NCI-H146 treated with DMSO at 0.1 percent for 48 hours (cell line): ENCODE results near the gene DHPS.
"Not testable (repeated sequence)": the region's sequence is repeated elsewhere in the genome, so short reads cannot be mapped to it uniquely, and the experiment has no call there.

ENCODE experiments used
- DNase-seq: peaks from one replicate; lab custom pipeline; 2025; ENCODE audit not compliant: unreplicated experiment; lab: John Stamatoyannopoulos, UW

Gene DHPS

DNA sequence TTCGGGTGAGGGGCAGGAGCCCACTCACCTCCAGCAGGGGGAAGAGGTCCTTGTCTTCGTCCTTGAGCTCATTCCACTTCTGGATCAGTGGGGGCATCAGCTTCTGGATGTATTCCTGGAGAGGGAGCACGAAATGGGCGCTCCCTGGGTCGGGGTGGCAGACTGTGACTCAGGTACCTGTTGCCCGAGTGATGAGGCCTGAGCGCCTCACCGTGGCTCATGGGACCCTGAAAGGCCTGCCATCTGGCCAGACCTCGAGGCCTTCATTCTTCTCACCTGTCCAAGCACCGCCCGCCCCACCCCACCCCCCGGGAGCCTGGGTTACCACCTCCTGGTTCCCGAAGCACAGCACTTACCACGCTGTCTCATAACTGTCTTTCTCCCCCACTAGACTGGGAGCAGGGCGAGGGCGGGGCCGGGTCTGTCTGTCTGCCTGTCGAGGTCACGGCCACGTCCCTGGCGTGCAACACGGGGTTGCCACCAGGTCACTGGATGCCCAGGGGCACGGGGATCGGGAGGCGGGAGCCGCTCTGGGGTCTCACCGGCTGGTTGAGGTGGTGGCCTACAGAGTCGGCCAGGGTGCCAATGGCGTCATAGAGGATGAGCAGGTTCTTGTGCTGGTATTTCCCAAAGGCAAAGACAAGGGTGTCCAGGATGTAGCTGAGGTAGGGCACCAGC, 24.1 kb upstream of the DHPS start:
- DNase-seq = no peak

DNA sequence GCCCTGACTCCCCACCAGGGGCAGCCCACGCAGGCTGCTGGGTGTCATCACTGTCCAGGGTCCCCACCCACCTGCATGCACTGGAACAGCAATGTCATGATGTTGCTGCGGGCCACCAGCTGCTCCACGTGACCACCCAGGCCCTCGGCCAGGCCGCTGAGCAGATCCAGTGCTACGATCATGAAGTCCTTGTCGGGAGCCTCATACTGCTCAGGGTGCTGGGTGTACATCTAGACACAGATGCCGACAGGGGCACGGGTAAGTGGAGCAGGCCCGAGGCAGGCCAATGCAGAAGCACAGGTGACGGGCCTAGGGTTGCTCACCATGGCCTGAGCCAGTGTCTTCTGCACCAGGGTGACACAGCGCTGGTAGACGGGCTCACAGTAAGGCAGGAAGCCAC, 23.5 kb upstream of the DHPS start:
- DNase-seq = no peak

DNA sequence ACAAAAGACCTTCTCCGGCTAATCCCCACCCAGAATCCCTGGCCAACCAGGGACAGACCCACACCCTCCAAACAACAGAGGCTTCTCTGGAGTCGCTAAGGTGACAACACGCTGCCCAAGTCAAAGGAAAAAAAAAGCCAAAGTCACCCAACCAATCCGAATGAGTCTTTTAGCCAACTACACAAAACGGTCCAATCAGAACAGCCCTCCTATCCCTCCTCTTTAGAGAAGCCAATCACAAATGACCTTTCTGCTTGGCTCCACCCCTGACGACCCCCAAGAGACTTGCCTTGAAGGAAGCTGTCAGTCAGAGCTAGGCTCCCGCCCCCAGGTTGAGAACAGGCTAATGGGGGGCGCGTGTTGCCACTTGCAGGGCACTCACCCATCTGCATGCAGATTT, 21.4 kb upstream of the DHPS start:
- no peak for DNase-seq

DNA sequence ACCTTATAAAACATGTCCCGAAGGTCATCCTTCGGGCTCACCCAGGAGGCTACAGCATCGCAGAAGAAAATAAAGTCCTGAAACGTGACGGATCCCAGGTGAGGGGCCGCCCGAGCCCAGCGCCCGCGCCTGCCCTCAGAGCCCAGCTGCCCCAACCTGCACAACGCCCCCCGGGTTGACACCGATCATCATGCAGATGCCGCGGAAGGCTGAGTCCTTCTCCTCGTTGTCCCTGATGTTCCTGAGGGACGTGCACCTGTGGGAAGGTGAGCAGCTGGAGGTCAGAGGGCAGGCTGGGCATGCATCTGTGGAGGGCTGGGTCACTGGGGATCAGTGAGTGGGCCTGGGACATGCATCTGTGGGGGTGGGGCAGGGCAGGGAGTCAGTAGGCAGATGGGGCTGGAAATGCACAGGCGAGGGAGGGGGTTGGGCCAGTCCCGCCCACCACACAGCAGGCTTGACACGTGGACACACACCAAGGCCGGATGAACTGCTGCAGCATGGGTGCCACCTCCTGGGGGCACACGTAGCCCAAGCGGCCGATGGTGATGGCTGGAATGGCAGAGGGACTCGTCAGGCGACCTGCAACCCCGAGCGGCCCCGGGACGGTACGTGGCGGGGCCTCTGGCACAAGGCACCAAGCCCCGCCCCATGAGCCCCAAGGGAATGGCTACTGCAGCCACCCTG, 20.1 kb upstream of the DHPS start:
- DNase-seq = no peak

DNA sequence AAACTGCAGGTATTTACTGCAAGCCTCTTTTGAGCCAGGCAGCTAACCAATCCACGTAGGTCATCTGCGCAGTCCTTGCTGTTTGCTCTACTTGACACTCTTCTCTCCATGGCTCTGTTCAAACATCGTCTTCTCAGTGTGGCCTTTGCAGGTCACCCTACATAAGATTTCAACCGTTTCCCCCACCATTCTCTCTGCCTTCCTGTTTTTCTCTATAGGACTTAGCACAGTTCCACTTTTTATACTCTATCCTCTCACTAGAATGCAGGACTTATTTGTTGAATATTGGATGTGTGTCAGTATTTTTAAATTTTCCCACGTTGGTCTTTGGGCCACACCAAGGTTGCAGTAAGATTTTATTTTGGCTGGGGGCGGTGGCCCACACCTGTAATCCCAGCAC, 16.5 kb upstream of the DHPS start:
- no peak for DNase-seq

DNA sequence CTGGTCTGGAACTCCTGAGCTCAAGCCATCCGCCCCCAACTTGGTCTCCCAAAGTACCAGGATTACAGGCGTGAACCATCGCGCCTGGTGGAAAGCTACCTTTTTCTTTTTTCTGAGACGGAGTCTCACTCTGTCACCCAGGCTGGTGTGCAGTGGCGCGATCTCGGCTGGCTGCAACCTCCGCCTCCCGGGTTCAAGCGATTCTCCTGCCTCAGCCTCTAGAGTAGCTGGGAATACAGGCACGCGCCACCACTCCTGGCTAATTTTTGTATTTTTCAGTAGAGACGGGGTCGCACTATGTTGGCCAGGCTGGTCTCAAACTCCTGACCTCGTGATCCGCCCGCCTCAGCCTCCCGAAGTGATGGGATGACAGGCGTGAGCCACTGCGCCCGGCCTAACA, 15.7 kb upstream of the DHPS start:
- DNase-seq = not testable (repeated sequence)

DNA sequence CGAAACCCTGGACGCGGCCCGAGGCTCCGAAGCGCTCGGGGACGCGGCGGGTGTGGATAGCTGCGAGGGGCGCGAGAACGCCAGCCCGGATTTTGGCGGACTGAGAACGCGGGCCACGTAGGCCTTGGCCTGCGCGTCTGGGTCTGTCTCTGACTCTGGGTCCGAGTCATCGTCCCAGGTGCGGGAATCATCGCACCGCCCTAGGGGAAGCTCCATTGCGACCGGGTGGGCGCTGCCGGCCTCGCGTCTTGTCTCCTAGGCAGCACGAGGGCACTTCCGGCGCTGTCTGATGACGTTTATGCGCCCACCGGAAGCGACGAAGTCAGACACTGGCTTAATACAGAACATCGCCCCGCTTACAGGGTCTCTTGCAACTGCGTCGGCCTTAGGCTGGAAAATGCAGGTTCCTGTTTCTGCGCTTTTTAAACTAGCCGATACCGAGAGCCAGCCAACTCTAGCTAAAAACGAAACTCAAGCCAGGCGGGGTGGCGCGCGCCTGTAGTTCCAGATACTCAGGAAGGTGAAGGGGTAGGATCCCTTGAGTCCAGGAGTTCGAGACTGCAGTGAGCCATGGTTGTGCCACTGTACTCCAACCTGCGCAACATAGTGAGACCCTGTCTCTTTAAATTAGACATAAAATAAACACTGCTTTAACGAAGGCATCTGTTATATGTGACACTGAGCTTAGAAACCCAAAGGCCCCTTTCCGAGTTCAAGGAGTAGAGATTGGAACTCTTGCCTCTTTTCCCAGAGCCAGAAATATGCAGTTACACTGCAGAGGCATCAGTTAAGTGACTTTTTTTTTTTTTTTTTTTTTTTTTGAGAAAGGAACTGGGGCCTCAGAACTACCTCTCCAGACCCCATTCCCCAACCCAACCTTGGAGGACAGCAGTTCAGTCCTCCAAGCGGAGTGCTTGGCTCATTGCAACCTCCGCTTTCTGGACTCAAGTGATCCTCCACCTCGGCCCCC, 15.0 kb upstream of the DHPS start, which contains the start of gene FBXW9:
Gene FBXW9, minus strand, starts transcription at position 266 of the 970 bp plus-strand sequence. Its CDS starts 50 bp downstream, at position 216.
- DNase-seq = peak; percentile 91

DNA sequence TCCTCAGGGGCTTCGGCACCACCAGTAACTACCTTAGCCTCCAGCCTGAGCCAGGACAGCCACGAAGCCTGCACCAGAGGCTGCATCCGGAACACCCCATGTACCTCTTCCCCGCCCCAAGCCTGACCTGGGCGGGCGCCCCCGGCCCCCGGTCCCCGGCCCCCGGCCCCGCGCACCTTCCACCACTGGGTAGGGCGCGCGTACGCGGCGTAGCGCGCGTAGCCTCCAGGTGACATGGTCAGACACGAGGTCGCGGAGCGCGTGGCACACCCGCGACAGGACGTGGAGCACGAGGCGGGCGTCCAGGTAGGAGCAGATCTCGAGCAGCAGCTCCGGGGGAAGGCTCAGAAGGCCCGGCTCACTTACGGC, 14.3 kb upstream of the DHPS start:
- DNase-seq = no peak

DNA sequence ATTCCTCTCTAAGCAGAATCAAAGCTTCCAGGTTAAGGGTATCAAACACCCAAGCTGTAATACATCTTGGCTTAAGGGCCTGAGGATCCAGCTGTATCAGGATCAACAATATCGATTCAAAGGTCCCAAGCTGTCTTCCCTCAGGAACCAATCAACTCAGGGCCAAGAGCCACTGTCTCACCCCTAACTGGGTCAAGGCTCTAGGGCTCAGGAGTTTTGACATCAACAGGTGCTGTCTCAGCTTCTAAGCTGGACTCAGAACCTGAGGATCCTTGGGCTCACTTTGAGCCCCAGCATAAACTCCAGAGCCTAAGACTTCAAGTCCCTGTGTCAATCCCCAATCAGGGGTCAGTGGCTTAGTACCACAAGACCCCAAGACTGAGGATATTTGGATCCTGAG, 13.8 kb upstream of the DHPS start:
- no peak for DNase-seq

DNA sequence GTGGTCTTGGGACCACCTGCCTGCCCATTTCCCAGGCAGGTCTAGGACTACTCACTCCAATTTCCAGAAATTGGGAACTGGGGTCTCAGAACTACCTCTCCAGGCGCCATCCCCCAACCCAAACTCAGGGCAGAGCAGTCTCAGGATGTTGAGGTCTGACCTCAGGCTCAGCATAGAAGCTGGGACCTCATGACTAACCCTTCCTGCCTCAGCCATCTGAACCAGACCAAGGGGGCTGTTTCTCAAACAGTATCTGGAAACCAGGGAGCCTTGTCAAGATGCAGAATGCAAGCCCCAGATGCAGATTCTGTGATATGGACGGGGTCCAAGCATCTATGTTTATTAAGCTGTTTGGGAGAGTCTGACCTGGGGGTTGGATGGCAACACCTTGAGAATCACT, 13.4 kb upstream of the DHPS start:
- DNase-seq = no peak

DNA sequence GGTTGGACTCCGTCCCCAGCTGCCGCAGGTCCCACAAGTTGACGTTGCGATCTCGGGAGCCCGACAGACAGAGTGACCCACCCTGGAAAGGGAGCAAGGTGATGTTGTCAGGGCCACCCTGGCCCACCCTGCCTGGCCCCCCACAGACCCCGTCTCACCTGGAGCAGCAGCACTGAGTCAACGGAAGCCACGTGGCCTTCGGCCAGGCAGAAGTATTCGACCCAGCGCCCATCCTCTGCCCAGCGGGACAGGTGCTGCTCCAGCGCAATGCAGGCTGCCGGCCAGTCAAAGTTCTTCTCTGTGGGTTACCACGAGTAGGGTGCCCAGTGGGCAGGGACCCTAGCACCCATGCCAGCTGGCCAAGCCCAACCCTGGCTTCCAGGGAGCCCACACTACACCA, 13.0 kb upstream of the DHPS start:
- DNase-seq = no peak

DNA sequence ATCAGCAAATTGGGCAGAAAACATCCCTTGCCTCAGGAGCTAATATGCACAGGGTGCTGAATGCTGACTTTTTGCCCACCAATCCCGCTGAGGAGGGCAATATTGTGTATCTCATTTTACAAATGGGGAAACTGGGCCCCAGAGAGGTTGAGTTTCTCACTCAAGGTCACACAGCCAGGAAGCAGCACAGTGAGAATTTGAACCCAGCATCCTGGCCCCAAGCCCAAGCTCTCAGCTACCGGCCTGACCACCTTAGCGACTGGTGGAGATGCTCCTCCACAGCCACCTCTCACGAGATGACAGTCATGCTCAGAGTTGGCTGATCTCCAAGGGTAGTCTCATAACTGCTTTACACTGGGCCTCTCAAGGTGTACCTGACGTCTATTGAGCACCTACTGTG, 11.3 kb upstream of the DHPS start:
- DNase-seq = no peak

DNA sequence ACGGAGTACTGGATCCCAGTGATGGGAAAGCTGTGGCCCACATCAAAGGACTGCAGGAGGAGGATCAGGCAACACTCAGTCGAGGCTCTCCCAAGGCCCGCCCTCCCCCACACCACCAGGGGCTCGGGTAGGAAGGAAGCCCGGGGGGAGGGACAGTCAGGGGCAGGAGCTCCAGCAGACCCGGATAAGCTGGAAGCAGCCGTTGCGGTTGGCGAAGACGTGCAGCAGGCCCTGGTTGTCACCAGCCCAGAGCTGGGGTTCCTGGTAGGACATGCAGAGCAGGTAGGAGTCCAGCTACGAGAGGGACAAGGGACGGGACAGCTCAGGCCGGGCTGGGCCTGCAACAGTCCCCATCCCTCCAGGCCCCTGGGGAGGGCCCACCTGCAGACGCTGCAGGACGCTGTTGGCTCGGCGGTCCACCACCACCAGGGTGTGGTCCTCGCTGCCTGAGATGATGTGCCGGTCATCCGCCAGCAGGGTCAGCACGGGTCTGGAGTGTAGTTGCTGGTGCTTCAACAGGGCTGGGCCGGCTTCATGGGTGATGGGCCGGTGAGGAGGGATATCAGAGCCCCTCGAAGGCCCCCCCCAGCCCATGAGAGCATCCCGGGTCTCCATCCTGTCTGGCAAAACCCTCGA, 8.0 kb upstream of the DHPS start:
- no peak for DNase-seq

DNA sequence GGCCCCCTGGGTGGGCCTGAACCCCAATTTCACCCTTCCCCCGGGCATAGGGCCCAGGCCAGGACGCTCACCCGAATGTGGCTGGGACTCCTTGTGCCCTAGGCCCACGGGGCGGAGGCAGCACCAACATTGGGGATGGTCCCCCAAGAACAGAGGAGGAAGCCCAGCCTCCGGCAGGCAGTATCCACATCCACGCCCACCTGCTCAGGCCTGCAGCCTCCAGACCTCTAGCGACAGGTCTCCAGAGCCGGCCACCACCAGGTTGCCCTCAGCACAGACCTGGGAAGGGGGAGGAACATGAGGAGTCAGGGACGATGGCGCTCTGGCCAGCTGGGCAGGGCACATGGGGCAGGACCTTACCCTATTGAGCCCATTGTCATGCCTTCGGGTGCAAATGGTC, 7.3 kb upstream of the DHPS start:
- no peak for DNase-seq

DNA sequence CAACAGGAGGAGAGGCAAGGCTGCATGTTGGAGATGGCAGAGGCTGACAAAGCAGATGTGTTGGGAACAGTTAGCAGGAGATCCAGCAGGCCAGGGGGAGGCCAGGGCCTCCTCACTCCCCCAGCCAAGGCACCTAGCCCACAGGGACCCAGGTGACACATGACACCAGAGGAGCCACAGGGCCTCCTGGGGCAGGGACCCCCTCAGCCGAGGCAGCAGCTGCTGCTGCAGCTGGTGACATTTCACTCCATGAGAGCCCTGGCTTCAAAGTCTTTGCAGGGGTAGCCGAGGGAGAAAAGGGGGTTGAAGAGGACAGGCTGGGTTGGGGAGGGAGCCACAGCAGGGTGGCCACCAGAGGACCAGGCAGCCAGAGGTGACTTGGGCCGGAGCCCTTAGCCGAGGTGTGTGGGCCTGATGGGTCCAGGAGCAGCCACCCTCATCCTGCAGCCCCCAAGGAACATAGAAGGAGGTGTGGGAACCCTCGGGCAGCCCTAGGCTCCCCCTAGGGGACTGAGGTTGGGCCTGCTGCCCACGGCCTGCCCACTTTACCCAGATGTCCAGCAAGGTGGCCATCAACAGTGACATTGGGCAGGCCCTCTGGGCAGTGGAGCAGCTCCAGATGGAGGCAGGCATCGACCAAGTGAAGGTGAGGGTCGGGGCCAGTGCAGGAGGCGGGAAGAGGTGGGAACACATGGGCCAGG, 6.0 kb upstream of the DHPS start, which contains the start of gene GNG14:
Gene GNG14, plus strand, starts transcription at position 503 of the 701 bp plus-strand sequence. Its CDS starts 51 bp downstream, at position 554.
- DNase-seq = no peak

DNA sequence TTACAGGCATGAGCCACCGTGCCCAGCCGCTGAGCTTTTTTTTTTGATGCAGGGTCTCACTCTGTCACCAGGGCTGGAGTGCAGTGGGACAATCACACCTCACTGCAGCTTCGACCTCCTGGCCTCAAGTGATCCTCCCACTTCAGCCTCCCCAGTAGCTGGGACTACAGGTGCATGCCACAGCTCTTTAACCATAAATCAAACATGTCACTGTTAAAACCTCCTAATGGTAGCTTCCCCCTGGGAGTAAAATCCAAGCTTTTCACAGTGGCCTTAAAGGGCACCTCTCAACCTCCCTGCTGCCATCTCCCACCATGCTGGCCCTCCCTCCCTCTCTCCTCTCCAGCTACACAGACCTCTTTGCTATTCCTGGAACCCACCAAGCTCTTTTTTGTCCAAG, 4.2 kb upstream of the DHPS start:
- DNase-seq = no peak

DNA sequence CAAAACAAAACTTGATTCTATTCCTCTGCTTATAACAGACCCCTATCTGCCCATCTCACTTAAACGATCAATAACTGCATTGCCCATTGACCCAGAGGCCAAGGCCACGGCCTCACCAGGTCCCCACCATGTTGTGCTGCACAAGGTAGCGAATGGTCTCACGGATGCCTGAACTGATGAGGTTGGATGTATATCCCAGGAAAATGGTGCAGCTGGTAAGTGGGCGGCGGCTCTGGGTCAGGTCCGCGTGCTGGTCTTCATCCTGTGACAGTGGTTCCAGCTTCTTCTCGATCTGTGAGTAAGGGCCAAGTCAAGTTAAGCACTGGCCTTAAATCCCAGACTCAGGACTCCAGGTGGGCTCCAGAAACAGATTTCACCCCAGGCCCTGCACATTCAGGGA, 1.6 kb downstream of the DHPS start:
- DNase-seq = no peak

DNA sequence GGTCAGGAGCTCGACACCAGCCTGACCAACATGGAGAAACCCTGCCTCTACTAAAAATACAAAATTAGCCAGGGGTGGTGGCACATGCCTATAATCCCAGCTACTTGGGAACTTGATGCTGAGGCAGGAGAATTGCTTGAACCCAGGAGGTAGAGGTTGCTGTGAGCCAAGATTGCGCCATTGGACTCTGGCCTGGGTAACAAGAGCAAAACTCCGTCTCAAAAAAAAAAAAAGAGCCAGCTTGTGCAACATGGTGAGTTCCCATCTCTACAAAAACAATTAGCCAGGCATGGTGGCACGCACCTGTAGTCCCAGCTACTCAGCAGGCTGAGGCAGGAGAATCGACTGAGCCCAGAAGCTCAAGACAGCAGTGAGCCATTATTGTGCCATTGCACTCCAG, 3.6 kb downstream of the DHPS start:
- not testable (repeated sequence) for DNase-seq

DNA sequence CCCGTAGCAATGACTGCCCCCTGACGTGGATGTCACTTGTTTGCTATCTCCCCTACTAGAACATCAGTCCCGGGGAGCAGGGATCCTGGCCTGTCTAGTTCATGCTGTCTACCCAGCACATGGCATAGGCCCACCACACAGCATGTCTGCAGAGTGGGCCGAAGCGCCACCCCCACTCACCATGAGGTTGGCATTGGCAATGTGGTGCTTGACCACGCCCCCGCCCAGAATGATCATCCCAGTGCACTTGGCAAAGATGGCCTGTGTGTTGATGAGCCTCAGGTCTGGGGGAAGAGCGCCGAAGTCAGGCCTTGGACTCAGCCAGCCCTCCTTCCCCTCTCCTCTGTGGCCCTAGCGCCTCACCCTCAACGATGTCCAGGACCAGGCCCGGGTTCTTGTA, 4.8 kb downstream of the DHPS start:
- no peak for DNase-seq

DNA sequence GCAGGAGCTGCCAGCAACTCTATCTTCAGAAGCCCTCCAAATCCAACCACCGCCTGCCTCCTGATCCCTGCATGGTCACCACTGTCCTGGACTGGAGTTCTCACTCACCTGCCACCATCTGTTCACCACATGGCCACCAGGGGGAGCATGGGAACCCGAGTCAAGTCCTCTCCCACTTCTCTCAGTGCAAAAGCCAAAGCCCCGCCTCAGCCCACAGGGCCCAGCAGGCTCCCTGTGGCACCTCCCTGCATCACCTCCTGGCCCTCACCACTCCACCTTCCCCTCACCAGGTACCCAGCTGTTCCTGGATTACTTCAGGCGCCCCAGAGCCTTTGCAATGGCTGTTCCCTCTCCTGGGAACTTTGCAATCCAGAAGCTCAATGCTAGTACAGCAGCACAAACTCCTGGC, 5.3 kb downstream of the DHPS start:
- DNase-seq = peak; percentile 69

DNA sequence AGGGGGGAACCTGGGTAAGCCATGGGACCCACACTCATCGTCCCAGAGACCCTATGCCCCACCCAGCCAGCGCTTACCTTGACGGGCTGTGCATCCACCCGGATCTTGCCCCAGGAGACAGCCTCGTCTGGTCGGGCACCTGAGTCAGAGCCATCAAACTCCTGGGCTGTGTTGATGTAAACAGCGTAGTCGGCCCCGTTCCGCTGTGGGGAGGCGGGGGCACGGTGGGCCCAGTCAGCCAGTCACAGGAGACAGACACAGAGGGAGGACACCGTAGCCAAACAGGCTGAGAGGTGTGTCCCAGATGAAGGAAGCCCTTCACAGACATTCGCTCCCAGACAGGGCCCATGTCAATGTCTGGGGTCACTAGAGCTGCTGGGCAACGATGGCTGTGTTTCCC, 5.7 kb downstream of the DHPS start:
- no peak for DNase-seq
